Measurements from ENCODE around the gene CFAP97.
"Not testable (repeated sequence)": the region's sequence is repeated elsewhere in the genome, so short reads cannot be mapped to it uniquely, and the experiment has no call there.

Gene CFAP97

DNA sequence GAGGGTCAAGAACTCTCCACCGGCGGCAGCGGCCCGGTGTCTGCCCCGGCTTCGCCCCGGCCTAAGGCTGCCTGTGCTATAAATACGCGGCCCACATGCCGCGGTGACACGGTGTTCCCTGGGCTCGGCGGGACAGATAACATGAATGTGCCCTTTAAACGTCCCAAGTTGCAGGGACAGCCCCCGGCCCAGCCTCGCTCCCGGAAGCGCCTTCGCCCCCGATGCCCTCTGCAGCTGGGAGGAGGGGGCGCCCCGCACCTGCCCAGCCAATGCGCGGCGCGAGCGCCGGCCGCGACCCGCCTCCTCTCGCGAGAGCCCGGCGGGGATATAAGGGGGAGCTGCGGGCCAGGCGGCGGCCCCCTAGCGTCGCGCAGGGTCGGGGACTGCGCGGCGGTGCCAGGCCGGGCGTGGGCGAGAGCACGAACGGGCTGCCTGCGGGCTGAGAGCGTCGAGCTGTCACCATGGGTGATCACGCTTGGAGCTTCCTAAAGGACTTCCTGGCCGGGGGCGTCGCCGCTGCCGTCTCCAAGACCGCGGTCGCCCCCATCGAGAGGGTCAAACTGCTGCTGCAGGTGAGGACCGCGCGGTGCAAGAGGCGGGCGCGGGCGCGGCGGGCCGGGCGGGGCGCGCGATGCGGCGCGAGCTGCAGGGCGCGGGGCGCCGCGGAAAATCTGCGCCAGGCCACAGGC is 60.7 kb downstream of the CFAP97 start, which contains the start of gene SLC25A4:
TSS of gene SLC25A4 (plus strand) at position 355 of the 689 bp plus-strand sequence. CDS start at position 462, 107 bp downstream.
- peak; percentile 89 for DNase-seq (ENCODE audit: low spot score)

DNA sequence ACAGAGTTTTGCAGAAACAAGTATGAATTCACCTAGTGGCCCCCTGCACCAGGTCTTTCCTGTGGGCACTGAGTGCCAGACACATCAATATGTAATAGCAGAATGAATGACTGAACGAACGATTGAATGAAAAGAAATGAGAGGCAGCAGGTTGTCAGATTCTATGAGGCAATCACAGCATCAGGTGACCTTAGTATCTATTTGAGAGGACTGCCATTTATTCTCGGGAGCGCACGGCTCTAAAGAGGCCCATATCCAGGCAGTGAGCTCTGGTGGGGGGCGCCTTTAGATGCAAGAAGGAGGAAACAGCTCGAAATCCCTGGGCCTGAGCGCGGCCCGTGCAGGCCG is 61.3 kb downstream of the CFAP97 start:
- no peak for DNase-seq (ENCODE audit: low spot score)

DNA sequence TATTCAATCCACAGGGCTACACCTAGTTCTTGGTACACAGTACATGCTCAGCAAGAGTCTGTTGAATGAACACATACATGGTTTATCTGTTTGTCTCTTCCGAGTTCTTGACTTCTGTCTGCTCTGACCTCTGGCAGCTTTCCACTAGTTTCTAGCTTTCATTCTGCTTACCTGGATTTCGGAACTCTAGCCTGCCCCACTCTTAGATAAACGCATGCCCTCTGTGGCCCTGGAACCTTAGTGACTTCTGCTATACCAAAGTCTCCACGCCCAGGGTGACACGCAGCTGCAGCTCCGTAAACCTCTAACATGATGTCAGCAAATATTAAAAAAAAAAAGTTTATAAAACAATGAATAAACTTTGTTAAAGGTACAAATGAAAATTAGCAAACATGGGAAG is 62.0 kb downstream of the CFAP97 start:
- DNase-seq (ENCODE audit: low spot score): no peak

DNA sequence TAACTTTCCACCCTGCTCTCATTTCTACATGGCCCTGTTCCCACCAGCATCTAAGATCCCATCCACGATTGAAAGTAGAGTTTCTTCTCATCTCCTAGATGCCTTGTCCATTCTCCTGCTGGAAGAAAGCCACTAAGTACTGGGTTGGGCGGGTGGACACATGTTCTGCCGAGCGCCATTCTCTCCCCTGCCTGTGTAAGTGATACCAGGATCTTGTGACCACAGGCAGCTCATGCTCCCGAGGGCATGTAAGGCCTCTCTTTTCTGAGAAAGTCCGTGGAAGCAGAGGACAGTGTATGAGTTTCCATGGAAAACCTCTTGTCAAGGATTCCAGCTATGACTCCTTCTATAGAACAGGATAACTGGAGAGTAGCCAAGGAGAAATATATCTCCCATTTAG is 64.1 kb downstream of the CFAP97 start:
- DNase-seq (ENCODE audit: low spot score): no peak

DNA sequence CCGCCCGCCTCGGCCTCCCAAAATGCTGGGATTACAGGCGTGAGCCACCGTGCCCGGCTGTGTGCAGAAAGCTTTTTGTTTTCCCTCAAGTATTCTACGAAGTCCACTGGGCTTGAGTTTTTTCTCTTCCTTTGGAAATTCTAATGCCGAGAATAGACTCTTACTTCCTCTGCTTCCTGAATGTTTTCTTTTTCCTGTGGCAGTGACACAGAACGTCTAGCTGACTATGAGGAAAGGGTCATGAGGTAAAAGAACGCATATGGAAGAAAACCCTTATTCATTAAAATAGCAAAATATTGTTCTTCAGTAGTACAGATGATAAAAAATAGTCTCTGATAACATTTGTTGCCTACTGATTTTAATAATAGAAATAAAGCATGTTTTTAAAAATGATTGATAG is 65.6 kb downstream of the CFAP97 start:
- DNase-seq (ENCODE audit: low spot score): no peak

DNA sequence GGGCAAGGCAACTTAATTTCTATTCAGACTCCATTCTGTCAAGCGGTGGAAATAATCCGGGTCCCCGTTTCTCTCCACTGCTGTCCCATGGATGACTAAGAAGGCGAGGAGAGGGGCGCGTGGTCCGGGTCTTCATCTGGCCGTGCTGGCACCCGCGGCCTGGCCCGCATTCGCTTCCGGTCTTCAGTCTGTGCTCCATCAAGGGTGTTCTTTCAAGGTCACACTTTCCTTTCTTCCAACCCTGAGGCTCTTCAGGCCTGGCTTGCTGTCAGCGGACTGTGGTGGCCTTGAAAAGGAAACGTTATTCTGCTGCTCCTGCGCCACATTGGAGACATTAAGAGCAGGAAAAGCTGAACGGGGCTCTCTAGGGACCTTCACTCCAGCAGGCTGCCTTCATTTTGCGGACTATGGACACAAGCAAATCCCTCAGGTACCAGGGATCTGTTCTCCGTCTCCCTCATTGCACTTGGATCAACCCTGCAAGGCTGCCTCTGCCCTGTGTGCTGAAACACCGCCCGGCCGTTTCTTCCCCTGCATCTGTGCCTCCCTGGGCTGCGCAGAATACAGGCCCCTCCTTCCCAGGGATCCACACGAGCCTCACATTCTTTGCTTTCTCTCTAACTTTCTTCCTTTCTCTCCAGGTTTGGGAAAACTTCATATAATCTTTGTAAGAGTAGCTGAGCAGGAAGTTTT is 66.4 kb downstream of the CFAP97 start:
- no peak for DNase-seq (ENCODE audit: low spot score)

DNA sequence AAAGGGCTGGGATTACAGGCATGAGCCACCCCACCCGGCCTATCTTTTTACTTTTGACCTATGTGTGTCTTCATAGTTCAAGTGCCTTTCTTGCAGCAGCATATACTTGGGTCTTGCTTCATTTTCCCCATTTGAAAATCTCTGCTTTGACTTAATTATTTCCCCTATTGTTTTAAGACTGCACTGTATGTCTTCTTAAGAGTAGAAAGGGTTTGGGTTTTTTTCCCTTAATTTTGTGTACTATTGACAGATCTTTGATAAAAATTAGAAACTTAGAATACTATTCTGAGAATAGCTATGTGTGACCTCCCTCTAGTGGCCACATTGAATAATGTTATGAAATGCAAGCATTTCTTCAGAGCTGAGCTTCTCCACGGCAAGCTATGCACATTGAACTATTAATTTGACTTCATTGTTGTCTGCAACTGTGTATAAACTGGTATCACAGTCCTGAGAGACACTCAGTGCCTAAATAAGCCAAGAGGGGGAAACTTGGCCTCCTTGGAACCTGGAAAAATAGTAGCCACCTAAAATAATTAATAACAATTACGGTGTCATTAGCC is 69.4 kb downstream of the CFAP97 start:
- DNase-seq (ENCODE audit: low spot score): peak; percentile 66

DNA sequence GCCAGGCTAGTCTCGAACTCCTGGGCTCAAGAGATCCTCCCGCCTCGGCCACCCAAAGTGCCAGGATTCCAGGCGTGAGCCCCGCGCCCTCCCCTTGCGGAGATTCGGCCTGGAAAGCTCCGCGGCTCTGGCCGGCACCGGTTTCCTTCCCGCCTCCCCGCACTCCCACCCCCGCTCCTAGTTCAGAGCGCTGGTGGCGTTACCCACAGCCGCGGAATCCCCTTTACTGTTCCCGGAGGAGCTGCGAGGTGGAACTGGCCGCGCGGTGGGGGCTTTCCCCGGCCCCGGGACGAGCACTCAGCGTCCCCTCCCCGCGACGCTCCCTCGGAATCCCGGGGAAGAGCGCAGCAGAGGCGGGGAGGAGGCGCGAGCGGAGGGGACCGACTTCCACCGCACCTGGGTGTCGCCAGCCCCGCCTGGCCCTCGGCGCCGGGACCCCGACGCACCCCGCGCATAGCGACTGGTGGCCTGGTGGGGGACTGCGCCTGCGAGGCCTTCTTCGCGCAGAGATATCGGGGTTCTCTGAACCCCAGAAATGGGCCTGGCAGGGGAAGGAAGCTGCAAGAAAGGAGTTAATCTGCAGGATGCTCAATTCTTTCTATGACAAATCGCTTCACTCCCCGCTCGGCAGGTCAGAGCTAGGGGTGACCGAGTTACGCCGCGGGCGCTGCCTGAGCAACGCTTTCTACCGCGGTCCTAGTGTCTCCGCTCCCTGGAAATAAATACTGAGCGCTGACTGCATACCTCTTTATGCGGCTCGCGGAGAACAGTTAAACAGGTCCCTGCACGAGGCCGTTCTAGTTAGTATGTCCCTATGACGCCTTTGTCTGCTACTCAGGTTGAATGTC is 75.3 kb downstream of the CFAP97 start:
- DNase-seq (ENCODE audit: low spot score): peak; percentile 30

DNA sequence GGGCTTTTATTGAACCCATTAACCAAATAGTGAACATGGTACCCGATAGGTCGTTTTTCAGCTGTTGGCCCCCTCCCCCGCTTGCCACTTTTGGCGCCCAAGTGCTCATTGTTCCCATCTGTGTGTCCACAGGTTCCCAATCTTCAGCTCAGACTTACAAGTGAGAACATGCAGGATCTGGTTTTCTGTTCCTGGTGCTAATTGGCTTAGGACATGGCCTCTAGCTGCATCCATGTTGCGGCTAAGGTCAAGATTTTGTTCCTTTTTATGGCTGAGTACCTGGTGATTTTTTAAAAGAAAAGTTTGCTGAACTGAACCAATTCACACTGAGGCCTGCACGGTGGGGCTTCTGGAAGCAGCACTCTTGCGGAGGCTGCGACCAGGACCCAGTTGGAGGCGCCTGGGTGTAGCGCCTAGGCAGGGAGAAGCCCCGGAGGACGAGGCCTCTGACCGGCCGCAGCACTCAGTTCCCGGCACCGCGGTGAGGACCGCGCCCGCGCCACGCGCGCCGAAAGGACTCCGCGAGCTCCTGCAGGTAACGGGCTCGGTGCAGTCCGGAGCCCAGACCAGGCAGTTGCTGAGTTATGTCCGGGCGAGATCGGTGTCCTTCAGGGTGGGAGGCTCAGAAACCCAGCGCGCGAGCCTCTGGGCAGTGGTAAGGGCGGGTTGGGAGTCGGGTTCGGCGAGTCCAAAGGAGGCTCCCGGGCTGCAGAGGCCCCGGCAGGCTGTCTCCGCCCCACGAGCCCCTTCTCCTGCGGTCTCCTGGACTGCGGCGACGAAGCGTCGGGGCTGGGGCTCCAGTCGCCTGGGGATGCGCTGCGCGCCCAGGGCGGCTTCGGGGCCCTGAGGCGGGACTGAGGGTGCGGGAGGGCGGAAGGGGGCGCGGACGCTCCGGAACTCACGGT is 76.5 kb downstream of the CFAP97 start:
- DNase-seq (ENCODE audit: low spot score): no peak

DNA sequence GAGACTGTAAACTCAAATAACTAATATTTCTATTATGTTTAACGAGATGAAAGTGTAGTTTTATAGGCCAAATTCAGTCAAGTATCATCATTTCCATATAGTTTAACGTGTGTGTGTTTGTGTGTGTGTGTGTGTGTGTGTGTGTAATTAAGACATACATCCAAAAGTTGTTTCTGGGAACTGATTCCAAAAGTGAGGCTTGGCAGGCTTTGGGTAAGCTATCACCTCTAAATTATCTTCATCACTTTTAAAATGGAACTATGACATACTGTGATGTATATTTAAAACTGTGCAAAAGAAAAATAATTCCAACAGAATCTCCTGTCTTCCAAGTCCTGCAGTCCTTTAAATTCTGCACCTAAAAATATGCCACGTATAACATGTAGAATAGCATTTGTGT is 79.8 kb downstream of the CFAP97 start:
- no peak for DNase-seq (ENCODE audit: low spot score)

DNA sequence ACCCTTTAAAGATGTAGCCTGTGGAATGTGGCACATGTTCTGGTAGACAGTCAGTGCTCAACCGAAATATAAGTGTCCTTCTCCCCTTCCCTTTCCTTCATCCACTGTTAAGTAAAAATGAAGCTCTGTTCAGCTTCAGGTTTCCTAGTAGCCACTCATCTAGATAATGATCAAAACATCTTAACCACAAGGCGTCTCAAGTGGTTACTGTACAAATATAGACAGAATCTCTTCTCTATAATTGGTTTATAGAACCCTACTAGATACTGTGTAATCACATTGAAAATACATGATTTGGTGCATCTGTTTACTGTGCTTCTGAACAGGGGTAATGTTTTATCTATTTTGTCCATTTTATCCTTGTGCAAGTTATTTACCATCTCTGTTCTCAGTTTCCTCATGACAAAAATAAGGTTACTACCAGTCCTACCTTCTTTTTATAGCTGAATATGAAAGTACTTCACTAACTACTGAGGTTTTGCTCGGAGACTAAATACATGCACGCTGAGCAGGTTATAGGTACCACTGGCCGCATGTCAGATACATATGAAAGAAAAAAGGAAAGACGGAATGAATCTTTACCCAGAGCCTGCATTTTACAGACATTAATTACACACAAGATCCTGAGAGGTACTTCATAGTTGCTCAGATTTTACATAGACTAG is 81.0 kb downstream of the CFAP97 start:
- no peak for DNase-seq (ENCODE audit: low spot score)

DNA sequence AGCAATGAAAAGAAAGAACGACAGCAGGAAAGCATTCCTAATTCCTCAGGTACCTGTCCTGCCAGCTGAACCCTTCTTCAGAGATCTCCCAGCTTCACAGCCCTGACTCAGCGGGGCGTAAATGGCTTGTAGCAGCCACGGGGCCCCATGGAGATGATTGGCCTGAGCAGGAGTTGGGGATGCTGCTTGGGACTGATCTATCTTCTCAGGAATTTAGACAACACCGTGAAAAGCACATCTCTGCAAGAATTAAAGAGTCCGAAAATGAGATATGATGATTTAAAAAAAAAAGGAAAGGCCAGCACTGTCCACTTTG is 83.2 kb downstream of the CFAP97 start:
- DNase-seq (ENCODE audit: low spot score): no peak

DNA sequence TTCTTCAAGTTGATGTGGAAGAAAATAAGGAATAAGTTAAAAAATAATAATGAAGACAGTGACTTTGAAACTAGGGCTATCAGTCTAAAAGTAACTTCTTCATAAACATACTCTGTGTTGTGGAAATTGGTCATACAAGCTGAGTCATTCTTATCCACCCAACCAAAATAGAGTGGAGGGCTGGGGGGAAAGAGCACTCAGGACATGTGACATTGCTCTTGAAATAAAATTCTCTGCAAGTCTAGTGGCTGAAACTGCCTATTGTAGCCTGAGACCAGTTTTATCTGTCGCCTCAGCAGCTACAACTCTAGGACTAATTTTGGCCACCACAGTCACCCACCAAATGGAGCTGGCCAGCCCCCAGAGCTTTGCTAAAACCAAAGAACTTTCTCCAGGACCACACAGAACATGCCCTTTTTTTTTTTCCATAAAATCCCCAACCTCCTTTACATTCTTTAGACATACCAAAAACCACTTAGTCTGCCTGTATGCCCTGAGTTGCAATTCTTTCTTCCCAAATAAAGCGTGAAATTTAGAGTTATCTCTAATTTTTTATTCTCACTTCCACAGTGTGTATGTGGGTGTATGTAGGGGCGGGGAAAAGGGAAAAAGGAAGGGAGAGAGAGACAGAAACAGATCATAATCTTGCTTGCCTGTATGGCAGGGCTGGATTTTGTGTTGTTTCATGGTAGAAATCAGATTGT is 83.7 kb downstream of the CFAP97 start:
- DNase-seq (ENCODE audit: low spot score): no peak

DNA sequence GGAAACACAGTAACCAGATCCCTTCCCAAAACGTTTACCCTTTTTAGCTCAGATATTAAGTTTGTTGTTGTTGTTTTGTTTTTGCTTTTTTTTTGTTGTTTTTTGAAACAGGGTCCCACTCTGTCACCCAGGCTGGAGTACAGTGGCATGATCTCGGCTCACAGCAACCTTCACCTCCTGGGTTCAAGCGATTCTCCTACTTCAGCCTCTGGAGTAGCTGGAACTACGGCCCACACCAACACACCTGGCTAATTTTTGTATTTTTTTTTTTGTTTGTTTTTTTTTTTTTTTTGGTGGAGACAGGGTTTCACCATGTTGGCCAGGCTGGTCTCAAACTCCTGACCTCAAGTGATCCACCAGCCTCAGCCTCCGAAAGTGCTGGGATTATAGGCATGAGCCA is 84.3 kb downstream of the CFAP97 start:
- DNase-seq (ENCODE audit: low spot score): not testable (repeated sequence)

DNA sequence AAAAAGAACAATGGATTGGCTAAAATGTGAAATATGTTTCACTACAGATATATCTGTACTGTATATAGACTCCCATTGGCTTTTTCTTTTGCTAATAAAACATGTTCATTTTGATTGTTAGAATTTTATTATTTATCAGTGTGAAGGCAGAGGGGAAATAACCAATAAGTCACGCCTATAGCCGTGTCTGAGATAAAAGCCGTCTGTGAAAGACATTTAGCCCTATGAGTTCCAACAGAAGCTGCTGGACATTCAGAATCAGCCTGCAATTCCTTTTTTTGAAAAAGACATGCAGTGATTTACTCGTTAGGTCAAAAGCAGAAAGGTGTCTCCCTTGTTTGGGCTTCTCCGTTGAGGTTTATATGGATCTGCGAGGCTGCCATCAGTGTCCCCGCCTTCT is 84.9 kb downstream of the CFAP97 start:
- no peak for DNase-seq (ENCODE audit: low spot score)

DNA sequence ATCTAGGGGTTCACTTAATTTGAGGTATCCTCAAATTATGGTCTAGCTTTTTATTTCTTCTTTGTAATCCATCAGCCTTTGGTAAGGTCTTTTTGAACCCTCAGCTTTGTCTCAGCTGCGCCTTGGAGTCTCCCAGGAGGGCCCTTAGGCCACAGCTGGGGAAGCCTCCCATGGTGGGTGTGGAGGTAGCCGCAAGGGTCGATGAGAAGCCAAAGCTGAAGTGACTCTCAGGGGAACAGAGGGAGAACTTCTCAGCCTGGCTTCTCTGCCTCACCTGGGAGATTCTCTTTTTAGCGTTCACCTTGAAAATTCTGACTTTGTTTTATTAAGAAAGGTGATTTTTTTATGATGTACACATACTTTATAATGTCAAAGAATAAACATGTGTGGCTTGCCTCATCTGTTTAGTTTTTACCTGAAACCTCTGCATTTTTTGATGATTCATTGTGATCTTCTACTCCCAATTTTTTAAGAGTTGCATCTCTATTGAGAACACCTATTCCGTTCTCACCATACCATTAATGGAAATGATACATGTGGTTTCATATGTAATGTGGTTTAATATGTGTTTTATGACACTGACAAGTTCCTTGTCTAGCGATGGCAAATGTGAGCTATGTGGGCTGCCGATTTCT is 86.4 kb downstream of the CFAP97 start:
- DNase-seq (ENCODE audit: low spot score): no peak

DNA sequence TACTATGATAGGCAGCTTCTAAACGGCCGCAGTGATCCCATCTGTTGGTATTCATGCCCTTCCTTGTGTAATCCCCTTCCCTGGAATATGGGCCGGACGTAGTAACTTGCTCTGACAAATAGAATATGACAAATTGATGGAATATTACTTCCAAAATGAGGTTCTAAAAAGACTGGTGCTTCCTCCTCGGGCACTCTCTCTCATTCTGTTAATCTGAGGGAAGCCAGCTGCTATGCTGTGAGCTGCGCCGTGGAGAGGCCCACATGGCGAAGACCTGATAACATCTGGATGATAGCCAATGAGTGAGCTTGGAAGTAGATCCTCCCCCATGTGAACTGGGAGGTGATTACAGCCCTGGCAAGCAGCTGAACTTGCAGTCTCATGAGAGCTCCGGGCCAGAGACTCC is 88.0 kb downstream of the CFAP97 start:
- DNase-seq (ENCODE audit: low spot score): peak; percentile 22

DNA sequence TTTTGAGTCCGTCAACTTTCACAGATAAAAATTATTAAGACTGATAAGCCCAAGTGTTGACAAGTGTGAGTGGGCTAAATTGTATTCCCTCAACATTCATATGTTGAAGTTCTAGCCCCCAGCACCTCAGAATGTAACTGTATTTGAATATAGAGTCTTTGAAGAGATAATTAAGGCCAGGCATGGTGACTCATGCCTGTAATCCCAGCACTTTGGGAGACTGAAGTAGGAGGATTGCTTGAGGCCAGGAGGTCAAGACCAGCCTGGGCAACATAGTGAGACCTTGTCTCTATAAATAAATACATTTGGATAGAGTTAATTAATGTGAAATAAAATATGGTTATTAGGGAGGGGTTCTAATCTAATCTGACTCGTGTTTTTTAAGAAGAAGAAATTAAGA is 90.5 kb downstream of the CFAP97 start:
- DNase-seq (ENCODE audit: low spot score): no peak

DNA sequence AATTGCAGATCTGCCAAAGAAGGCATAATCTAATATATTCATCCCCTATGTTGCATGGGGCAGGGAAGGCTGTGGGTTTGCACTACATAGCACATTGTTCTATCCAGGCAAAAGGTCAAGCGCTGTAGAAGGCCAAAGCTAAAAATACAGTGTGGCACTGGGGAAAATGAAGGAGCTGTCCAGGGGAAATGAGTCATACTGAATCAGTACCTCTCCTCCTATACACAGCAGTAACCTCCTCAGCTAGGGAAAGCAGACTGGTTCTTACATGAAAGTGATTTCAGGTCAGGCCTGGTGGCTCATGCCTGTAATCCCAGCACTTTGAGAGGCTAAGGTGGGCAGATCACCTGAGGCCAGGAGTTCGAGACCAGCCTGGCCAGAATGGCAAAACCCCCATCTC is 91.7 kb downstream of the CFAP97 start:
- peak; percentile 94 for DNase-seq (ENCODE audit: low spot score)

DNA sequence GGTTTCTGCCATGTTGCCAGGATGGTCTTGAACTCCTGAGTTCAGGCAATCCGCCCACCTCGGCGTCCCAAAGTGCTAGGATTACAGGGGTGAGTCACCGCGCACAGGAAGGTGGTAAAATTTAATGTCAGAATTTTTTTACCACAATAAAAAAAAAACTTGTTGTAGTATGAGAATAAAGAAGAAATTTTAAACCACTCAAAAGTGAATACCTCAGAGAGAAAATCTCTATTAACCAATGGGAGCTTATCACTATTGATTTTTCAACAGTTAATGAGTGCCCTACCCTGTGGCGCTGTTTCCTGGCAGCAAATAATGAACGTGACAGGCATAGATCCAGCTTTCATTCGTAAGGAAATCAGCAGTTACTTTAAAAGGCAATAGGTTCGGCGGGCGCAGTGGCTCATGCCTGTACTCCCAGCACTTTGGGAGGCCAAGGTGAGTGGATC is 93.4 kb downstream of the CFAP97 start:
- DNase-seq (ENCODE audit: low spot score): no peak

Measured in AG08395 (cell line).